ENCODE measurements around the gene ATG16L2. TPM values are rescaled to one million over a fixed set of nuclear protein-coding genes. Genes with fewer than 3 reads are reported as not detected.

ATG16L2 gene
- total RNA-seq, 4 donors from 2014 or later: 22.1 to 45.1 (median 40.6) TPM

- Histone ChIP-seq H3K4me1 (peaks cover 18 to 43% of the 10 kb centered on the region in 2 donors), H3K27ac (no peak overlapping the region), H3K9me3 (no peaks in the 10 kb centered on the region), H3K27me3 (no peaks in the 10 kb centered on the region), H3K36me3 (no peaks in the 10 kb centered on the region), H3K4me3 (replicated peaks in 1 of 3) (no peak overlapping the region)
- no peak for DNase-seq
- TF ChIP-seq CTCF (IDR thresholded peaks at IDR 0.05) (no peak), POLR2A (IDR thresholded peaks at IDR 0.05) (no peak)
- whole genome bisulfite sequencing, 2 donors: 92 to 94% methylated on average over 7 to 9 of the region's 9 CpGs
- intact Hi-C loops (cut with DNase I): no loop called here
Observed at GRCh38 chr11:72776117-72776843, 37.9 kb upstream of the ATG16L2 start.

GRCh38 chr11:72776844-72777754 lies 37.1 kb upstream of the ATG16L2 start:
- Histone ChIP-seq H3K4me3 (replicated peaks in 1 of 3) (no peak overlapping the region), H3K4me1 (peaks cover 21 to 43% of the 10 kb centered on the region in 2 donors), H3K36me3 (no peaks in the 10 kb centered on the region), H3K27ac (no peak overlapping the region), H3K27me3 (no peaks in the 10 kb centered on the region), H3K9me3 (no peaks in the 10 kb centered on the region)
- TF ChIP-seq CTCF (IDR thresholded peaks at IDR 0.05) (no peak), POLR2A (IDR thresholded peaks at IDR 0.05) (no peak)
- DNase-seq: no peak
- WGBS, 2 donors: 89 to 90% methylated on average over 1 to 5 of the region's 7 CpGs
- intact Hi-C loops (cut with DNase I): no loop called here

- H3K9me3 ChIP-seq: no peaks in the 10 kb centered on the region
- no peaks in the 10 kb centered on the region for H3K27me3 ChIP-seq
- peaks cover 24 to 45% of the 10 kb centered on the region in 2 donors for H3K4me1 ChIP-seq
- no peaks in the 10 kb centered on the region for H3K36me3 ChIP-seq
- H3K4me3 ChIP-seq (replicated peaks in 1 of 3): no peak overlapping the region
- H3K27ac ChIP-seq: no peak overlapping the region
- DNase-seq: no peak
- TF ChIP-seq POLR2A (IDR thresholded peaks at IDR 0.05) (no peak), CTCF (IDR thresholded peaks at IDR 0.05) (no peak)
- intact Hi-C loops (cut with DNase I): no loop called here
- WGBS, 2 donors: 81 to 92% methylated on average over 4 to 5 of the region's 5 CpGs
Observed at GRCh38 chr11:72777755-72778278, 36.4 kb upstream of the ATG16L2 start.

GRCh38 chr11:72778535-72779494 lies 35.4 kb upstream of the ATG16L2 start:
- Histone ChIP-seq H3K4me3 (replicated peaks in 1 of 3) (no peak overlapping the region), H3K36me3 (no peaks in the 10 kb centered on the region), H3K27me3 (no peaks in the 10 kb centered on the region), H3K4me1 (peaks cover 24 to 37% of the 10 kb centered on the region in 2 donors), H3K9me3 (no peaks in the 10 kb centered on the region), H3K27ac (no peak overlapping the region)
- intact Hi-C loops (cut with DNase I): no loop called here
- DNase-seq: no peak
- 92 to 99% methylated on average over 5 to 7 of the region's 7 CpGs for WGBS, 2 donors
- TF ChIP-seq POLR2A (IDR thresholded peaks at IDR 0.05) (no peak), CTCF (IDR thresholded peaks at IDR 0.05) (no peak)

Measured in thyroid gland (tissue), 4 donors.